PFSK-1 (cell line): ENCODE measurements around the gene NOC2L.

ENCODE experiments used
- FOXP2 ChIP-seq: optimal IDR thresholded peaks from 2 replicates; pipeline ENCODE3; 2011; ENCODE audit warnings: borderline replicate concordance, control low read depth, inconsistent platforms; ENCODE audit not compliant: insufficient read depth; ENCODE audit errors: extremely low read length, extremely low read depth
- POLR2AphosphoS5 ChIP-seq: IDR thresholded peaks from 2 replicates; pipeline ENCODE4 v1.6.1; 2012; ENCODE audit warnings: low read depth, mild to moderate bottlenecking, control low read depth, low read length, moderate library complexity
- SIN3A ChIP-seq: IDR thresholded peaks from 2 replicates; pipeline ENCODE4 v1.6.1; 2012; ENCODE audit warnings: mild to moderate bottlenecking, low read length, moderate library complexity, borderline replicate concordance; ENCODE audit not compliant: insufficient read depth
- TAF1 ChIP-seq: IDR thresholded peaks from 2 replicates; pipeline ENCODE4 v1.6.1; 2012; ENCODE audit warnings: low read length, control low read depth, borderline replicate concordance; ENCODE audit not compliant: insufficient read depth
- TF ChIP-seq, protein P1 (sequence below), 2 experiments: IDR thresholded peaks; 2 replicates each; pipeline versions ENCODE4 v1.6.1 to v1.8.0; 2011 to 2012; ENCODE audit warnings: low read depth in 2 of 2, low read length in 2 of 2, control low read depth in 1 of 2, inconsistent platforms in 1 of 2, mild to moderate bottlenecking in 1 of 2, moderate library complexity in 1 of 2; ENCODE audit not compliant: insufficient read depth in 1 of 2

DNA sequence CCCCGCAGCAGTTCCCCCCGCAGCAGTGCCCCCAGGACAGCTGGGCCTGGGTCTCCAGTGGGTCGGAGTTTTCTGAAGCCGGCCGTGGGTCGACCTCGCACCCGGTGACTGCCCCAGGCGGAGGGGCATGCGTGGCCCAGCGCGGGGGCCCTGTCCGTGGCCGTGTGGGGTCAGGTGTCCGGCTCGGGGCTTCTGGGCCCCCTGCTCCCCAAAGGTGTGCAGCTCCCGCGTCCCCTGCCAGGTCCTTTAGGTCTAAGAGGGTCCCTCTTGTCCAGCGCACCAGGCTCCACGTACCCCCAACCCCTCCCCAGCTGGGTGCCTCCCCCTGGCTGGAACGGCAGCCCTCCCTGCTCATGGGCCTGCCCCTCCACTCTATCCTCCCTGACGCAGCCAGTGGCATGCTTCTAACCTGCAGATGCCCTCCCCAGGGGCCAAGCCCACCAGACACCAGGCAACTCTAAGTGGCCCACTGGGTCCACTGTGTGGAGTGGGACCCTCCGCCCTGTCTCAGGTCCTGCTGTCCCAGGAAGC, 46.8 kb upstream of the NOC2L start:
- no peak for TF ChIP-seq TAF1
- TF ChIP-seq, protein P1, sequence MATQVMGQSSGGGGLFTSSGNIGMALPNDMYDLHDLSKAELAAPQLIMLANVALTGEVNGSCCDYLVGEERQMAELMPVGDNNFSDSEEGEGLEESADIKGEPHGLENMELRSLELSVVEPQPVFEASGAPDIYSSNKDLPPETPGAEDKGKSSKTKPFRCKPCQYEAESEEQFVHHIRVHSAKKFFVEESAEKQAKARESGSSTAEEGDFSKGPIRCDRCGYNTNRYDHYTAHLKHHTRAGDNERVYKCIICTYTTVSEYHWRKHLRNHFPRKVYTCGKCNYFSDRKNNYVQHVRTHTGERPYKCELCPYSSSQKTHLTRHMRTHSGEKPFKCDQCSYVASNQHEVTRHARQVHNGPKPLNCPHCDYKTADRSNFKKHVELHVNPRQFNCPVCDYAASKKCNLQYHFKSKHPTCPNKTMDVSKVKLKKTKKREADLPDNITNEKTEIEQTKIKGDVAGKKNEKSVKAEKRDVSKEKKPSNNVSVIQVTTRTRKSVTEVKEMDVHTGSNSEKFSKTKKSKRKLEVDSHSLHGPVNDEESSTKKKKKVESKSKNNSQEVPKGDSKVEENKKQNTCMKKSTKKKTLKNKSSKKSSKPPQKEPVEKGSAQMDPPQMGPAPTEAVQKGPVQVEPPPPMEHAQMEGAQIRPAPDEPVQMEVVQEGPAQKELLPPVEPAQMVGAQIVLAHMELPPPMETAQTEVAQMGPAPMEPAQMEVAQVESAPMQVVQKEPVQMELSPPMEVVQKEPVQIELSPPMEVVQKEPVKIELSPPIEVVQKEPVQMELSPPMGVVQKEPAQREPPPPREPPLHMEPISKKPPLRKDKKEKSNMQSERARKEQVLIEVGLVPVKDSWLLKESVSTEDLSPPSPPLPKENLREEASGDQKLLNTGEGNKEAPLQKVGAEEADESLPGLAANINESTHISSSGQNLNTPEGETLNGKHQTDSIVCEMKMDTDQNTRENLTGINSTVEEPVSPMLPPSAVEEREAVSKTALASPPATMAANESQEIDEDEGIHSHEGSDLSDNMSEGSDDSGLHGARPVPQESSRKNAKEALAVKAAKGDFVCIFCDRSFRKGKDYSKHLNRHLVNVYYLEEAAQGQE (IDR thresholded peaks at IDR 0.05; ENCODE audit: insufficient read depth in 1 of 2, low read depth in 2 of 2, low read length in 2 of 2): no peak
- no peak for TF ChIP-seq FOXP2
- TF ChIP-seq POLR2AphosphoS5: no peak
- no peak for TF ChIP-seq SIN3A
